Epithelial cell of esophagus (primary cell): Measurements from ENCODE around the gene USP14.

Experiments
- DNase-seq: peaks from one replicate; pipeline ENCODE4 v3.0.0; 2010; ENCODE audit warnings: low read depth
- H3K4me3 ChIP-seq: 2 replicates; pipeline ENCODE4 v1.5.1; 2011; ENCODE audit warnings: mild to moderate bottlenecking, low read length, control low read depth
- CTCF ChIP-seq: IDR thresholded peaks from 2 replicates; pipeline ENCODE4 v1.5.1; 2011; ENCODE audit warnings: low read depth, mild to moderate bottlenecking, low read length, control low read depth, inconsistent platforms; ENCODE audit not compliant: insufficient read depth; ENCODE audit errors: missing control alignments

USP14 gene

GRCh38 chr18:215448-216010, 57.2 kb downstream of the USP14 start:
- DNase-seq, result no peak
- TF ChIP-seq CTCF, result no peak
- no peak overlapping the region for H3K4me3 ChIP-seq

- TF ChIP-seq CTCF, result no peak
- no peak for DNase-seq
- H3K4me3 ChIP-seq, result no peak overlapping the region
Observed at GRCh38 chr18:217532-218336, 59.4 kb downstream of the USP14 start.

- H3K4me3 ChIP-seq, result no peak overlapping the region
- DNase-seq, result no peak
- no peak for TF ChIP-seq CTCF
Observed at GRCh38 chr18:220708-221107, 62.4 kb downstream of the USP14 start.

- DNase-seq, result no peak
- H3K4me3 ChIP-seq, result no peak overlapping the region
- TF ChIP-seq CTCF, result no peak
Observed at GRCh38 chr18:225745-226144, 67.4 kb downstream of the USP14 start.

- H3K4me3 ChIP-seq, result no peak overlapping the region
- TF ChIP-seq CTCF, result no peak
- DNase-seq, result no peak
Observed at GRCh38 chr18:227374-227773, 69.0 kb downstream of the USP14 start.

- TF ChIP-seq CTCF, result no peak
- no peak overlapping the region for H3K4me3 ChIP-seq
- DNase-seq, result no peak
Observed at GRCh38 chr18:227902-228301, 69.5 kb downstream of the USP14 start.

GRCh38 chr18:228586-228985, 70.2 kb downstream of the USP14 start:
- no peak for TF ChIP-seq CTCF
- DNase-seq, result no peak
- H3K4me3 ChIP-seq, result no peak overlapping the region
